Upper lobe of right lung (tissue), 1 donor: ENCODE results near the gene RAB11FIP4. TPM values are rescaled to one million over a fixed set of nuclear protein-coding genes. Genes with fewer than 3 reads are reported as not detected.

ENCODE experiments used
- ATAC-seq: fragments of 200-7000 bp; cut with Tn5 transposase; one replicate; pipeline ENCODE4 v1.9.1; 2020; ENCODE audit warnings: mild to moderate bottlenecking, moderate library complexity
- DNase-seq: peaks from one replicate; pipeline ENCODE4 v3.0.0-alpha.2; 2020
- H3K27ac ChIP-seq: fragments of 200-600 bp; one replicate; pipeline ENCODE4 v1.8.0; 2022
- H3K27me3 ChIP-seq: fragments of 200-600 bp; one replicate; pipeline ENCODE4 v1.8.0; 2022; ENCODE audit warnings: mild to moderate bottlenecking
- H3K36me3 ChIP-seq: fragments of 200-600 bp; one replicate; pipeline ENCODE4 v1.8.0; 2022
- H3K4me1 ChIP-seq: fragments of 200-600 bp; one replicate; pipeline ENCODE4 v1.8.0; 2022
- H3K4me3 ChIP-seq: fragments of 200-600 bp; one replicate; pipeline ENCODE4 v1.8.0; 2022; ENCODE audit warnings: mild to moderate bottlenecking
- H3K9me3 ChIP-seq: fragments of 200-600 bp; one replicate; pipeline ENCODE4 v1.8.0; 2022
- intact Hi-C: fragments of 100-400 bp; cut with DNase I; formaldehyde crosslinking; loops from one replicate; pipeline ENCODE4 v1.11.0; 2022
- total RNA-seq: library from RNA; stranded (reverse); fragmentation: NEBNext Ultra II Directional; extraction: Animal tissue kit (Norgen Biotek cat#: 25700); gene quantifications from one replicate; pipeline ENCODE4 v1.2.1, GENCODE V29; 2021
- TF ChIP-seq, protein P1 (sequence below): fragments of 200-600 bp; IDR thresholded peaks from one replicate; pipeline ENCODE4 v1.8.0; 2022; ENCODE audit warnings: antibody characterized with exemption
- donor health status: DM: no; HTN: yes; CAD: no; lungs with severe emphysema.

Gene RAB11FIP4
- total RNA-seq, 1 donor from 2014 or later, result 13.5 TPM

DNA sequence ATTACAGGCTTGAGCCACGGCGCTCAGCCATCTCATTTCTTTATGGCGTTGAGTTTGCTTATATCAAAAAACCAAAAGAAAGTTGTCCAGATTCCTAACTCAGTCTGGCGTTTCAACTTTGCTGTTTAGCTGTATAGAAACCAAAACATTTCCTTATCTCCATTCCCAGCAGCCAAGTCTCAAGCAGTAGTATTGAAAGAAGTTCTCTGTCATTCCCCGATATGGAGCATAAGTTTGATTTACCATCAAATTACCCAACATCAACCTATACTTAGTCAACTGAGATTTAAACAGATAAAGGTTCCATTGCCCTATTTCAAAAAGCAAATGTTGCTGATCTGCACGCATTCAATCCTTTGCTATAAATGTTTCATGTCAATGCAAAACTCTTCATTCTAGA is 27.5 kb upstream of the RAB11FIP4 start:
- no peak overlapping the region for H3K4me3 ChIP-seq
- H3K36me3 ChIP-seq, result peaks cover 43% of the 10 kb centered on the region
- no peaks in the 10 kb centered on the region for H3K4me1 ChIP-seq
- no peak overlapping the region for H3K27ac ChIP-seq
- intact Hi-C loops, result no loop called here
- no peaks in the 10 kb centered on the region for H3K27me3 ChIP-seq
- no peak for ATAC-seq
- DNase-seq, result no peak
- TF ChIP-seq, protein P1, sequence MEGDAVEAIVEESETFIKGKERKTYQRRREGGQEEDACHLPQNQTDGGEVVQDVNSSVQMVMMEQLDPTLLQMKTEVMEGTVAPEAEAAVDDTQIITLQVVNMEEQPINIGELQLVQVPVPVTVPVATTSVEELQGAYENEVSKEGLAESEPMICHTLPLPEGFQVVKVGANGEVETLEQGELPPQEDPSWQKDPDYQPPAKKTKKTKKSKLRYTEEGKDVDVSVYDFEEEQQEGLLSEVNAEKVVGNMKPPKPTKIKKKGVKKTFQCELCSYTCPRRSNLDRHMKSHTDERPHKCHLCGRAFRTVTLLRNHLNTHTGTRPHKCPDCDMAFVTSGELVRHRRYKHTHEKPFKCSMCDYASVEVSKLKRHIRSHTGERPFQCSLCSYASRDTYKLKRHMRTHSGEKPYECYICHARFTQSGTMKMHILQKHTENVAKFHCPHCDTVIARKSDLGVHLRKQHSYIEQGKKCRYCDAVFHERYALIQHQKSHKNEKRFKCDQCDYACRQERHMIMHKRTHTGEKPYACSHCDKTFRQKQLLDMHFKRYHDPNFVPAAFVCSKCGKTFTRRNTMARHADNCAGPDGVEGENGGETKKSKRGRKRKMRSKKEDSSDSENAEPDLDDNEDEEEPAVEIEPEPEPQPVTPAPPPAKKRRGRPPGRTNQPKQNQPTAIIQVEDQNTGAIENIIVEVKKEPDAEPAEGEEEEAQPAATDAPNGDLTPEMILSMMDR, result no peak
- no peaks in the 10 kb centered on the region for H3K9me3 ChIP-seq

DNA sequence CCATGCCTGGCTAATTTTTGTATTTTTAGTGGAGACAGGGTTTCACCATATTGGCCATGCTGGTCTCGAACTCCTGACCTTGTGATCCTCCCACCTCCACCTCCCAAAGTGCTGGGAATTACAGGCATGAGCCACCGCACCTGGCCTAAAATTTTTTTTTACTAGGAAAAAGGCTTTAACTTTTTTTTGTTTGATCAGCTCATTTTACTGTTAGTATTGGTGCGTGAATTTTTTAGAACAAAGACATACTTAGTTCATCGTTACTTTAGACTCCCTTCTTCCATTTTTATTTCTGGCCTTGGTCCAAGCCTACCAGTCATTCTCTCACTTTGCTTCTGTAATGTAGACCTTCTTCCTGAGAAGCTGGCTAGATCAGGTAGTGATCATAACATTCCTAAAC is 25.4 kb upstream of the RAB11FIP4 start:
- no peak for DNase-seq
- Histone ChIP-seq H3K27me3 (no peaks in the 10 kb centered on the region), H3K36me3 (peaks cover 28% of the 10 kb centered on the region), H3K9me3 (no peaks in the 10 kb centered on the region), H3K4me1 (no peaks in the 10 kb centered on the region), H3K27ac (no peak overlapping the region), H3K4me3 (no peak overlapping the region)
- no peak for ATAC-seq
- TF ChIP-seq, protein P1, result no peak
- intact Hi-C loops, result no loop called here

DNA sequence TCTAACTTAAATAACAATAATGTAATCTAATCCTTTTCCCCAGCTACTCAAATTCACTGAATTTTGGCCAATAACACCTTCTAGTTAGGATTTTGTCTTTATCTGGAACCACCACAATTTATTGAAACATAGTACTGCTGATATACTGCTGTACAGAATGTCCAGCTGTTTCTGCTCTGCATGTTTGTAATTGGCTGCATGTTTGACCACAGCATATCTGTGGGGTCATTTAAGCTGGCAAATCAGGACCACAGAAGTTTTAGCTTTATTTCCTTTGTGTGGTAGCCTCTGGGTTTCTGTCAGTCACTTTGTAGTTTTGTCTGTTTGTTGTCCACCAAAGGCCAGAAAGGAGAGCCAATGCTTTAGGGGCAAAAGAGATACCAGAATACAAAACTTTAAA is 22.2 kb upstream of the RAB11FIP4 start:
- Histone ChIP-seq H3K4me3 (no peak overlapping the region), H3K27me3 (no peaks in the 10 kb centered on the region), H3K27ac (no peak overlapping the region), H3K9me3 (no peaks in the 10 kb centered on the region), H3K4me1 (peaks cover 11% of the 10 kb centered on the region), H3K36me3 (peaks cover 25% of the 10 kb centered on the region)
- DNase-seq, result no peak
- intact Hi-C loops, result no loop called here
- TF ChIP-seq, protein P1, result no peak
- no peak for ATAC-seq

DNA sequence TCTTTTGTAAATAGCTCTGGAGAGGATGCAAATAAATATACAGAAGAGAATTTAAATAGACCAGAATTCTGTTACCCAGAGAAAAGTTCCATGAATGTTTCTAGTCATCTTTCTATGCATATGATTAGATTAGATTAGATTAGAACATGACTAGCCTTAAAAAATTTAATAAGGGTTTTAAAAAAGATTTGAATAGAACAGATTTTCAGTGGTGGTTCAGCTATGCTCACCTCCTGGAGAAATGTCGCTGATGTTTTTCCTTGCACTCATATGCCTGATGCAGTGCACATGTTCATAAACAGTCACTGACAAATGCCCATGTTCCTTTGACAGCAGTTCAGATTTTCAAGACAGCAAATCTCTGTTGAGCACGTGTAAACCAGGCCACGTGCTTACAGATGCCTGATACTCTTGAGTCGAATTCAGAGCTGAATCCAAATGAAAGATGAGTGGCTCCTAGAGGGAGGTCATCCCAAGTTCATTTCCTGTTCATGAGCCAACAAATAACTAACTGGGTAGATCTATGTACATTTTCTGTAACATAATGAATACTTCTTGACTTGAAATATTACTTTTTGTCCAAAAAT is 19.9 kb upstream of the RAB11FIP4 start:
- H3K9me3 ChIP-seq, result no peaks in the 10 kb centered on the region
- DNase-seq, result no peak
- TF ChIP-seq, protein P1, result no peak
- ATAC-seq, result no peak
- no peak overlapping the region for H3K27ac ChIP-seq
- H3K4me3 ChIP-seq, result no peak overlapping the region
- H3K4me1 ChIP-seq, result peaks cover 11% of the 10 kb centered on the region
- intact Hi-C loops, result no loop called here
- H3K36me3 ChIP-seq, result peaks cover 32% of the 10 kb centered on the region
- no peaks in the 10 kb centered on the region for H3K27me3 ChIP-seq

DNA sequence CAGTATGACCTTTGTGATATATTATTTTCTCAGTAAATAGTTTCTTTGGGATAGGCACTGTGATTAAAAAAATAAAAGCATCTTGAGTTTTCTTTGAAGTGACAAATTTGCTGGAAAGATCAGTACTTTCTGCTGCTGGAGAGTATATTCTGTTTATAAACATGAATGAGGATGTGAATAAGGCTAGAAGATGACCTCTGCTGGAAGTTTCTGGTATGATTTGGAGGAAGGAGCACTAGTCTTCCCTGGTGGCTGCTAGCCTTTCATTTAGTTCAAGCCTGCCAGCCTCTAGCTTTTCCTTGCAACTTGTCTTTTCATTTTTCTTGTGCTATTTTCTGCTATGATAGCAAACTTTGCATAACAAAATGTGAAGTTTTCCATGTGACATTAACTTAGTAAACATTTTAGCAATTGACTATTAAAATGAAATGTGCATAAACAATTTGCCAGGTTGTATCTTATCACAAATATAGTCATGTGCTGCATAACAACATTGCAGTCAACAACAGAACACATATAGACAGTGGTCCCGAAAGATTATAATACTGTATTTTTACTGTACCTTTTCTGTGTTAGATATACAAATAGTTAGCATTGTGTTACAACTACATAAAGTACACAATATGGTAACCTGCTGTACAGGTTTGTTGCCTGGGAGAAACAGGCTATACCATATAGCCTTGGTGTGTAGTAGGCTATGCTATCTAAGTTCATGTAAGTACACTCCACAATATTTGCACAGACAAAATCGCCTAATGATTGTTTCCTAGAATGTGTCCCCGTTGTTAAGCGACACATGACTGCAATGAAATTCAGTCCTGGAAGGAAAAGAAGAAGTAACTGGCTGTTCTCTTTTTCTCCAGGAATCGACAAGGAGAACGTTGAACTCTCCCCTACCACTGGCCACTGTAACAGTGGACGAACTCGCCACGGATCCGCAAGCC is 18.1 kb upstream of the RAB11FIP4 start:
- peaks cover 22% of the 10 kb centered on the region for H3K36me3 ChIP-seq
- intact Hi-C loops, result no loop called here
- H3K27ac ChIP-seq, result no peak overlapping the region
- DNase-seq, result no peak
- peaks cover 11% of the 10 kb centered on the region for H3K4me1 ChIP-seq
- H3K9me3 ChIP-seq, result no peaks in the 10 kb centered on the region
- no peaks in the 10 kb centered on the region for H3K27me3 ChIP-seq
- ATAC-seq, result peak; percentile 88
- no peak overlapping the region for H3K4me3 ChIP-seq
- TF ChIP-seq, protein P1, result peak; percentile 62
